Measurements from ENCODE around the gene AMIGO1.

The AMIGO1 gene

GRCh38 chr1:109502364-109502851 is 7.1 kb downstream of the AMIGO1 start:
- DNase-seq (ENCODE audit: low read depth) = no peak

GRCh38 chr1:109501644-109502363 is 7.7 kb downstream of the AMIGO1 start:
- DNase-seq (ENCODE audit: low read depth) = no peak

GRCh38 chr1:109500941-109501381 is 8.6 kb downstream of the AMIGO1 start:
- peak; percentile 69 for DNase-seq (ENCODE audit: low read depth)

- peak; percentile 14 for DNase-seq (ENCODE audit: low read depth)
Observed at GRCh38 chr1:109499661-109500536, 9.6 kb downstream of the AMIGO1 start.

- DNase-seq (ENCODE audit: low read depth) = no peak
Observed at GRCh38 chr1:109499081-109499480, 10.4 kb downstream of the AMIGO1 start.

GRCh38 chr1:109498161-109498801 is 11.2 kb downstream of the AMIGO1 start:
- DNase-seq (ENCODE audit: low read depth) = no peak

GRCh38 chr1:109497449-109498160 is 11.9 kb downstream of the AMIGO1 start:
- no peak for DNase-seq (ENCODE audit: low read depth)

- no peak for DNase-seq (ENCODE audit: low read depth)
Observed at GRCh38 chr1:109495738-109496137, 13.8 kb downstream of the AMIGO1 start.

- DNase-seq (ENCODE audit: low read depth) = peak; percentile 75
Observed at GRCh38 chr1:109493805-109494539, 15.6 kb downstream of the AMIGO1 start, which contains the start of gene CYB561D1. CYB561D1 (plus strand) TSS chr1:109494094; CDS start chr1:109494140, 46 bp downstream.

GRCh38 chr1:109493227-109493626 is 16.3 kb downstream of the AMIGO1 start:
- DNase-seq (ENCODE audit: low read depth) = no peak

GRCh38 chr1:109492779-109493178 is 16.7 kb downstream of the AMIGO1 start:
- DNase-seq (ENCODE audit: low read depth) = no peak

- DNase-seq (ENCODE audit: low read depth) = no peak
Observed at GRCh38 chr1:109491372-109491771, 18.2 kb downstream of the AMIGO1 start.

- no peak for DNase-seq (ENCODE audit: low read depth)
Observed at GRCh38 chr1:109490934-109491302, 18.6 kb downstream of the AMIGO1 start.

GRCh38 chr1:109490029-109490933 is 19.2 kb downstream of the AMIGO1 start:
- peak; percentile 51 for DNase-seq (ENCODE audit: low read depth)

- no peak for DNase-seq (ENCODE audit: low read depth)
Observed at GRCh38 chr1:109488696-109489095, 20.8 kb downstream of the AMIGO1 start.

- DNase-seq (ENCODE audit: low read depth) = no peak
Observed at GRCh38 chr1:109488201-109488600, 21.3 kb downstream of the AMIGO1 start.

GRCh38 chr1:109487261-109487660 is 22.3 kb downstream of the AMIGO1 start:
- DNase-seq (ENCODE audit: low read depth) = no peak

- no peak for DNase-seq (ENCODE audit: low read depth)
Observed at GRCh38 chr1:109485001-109485400, 24.5 kb downstream of the AMIGO1 start.

- no peak for DNase-seq (ENCODE audit: low read depth)
Observed at GRCh38 chr1:109484519-109484975, 25.0 kb downstream of the AMIGO1 start.

Measured in fibroblast of gingiva (primary cell).